GM12873 (cell line): ENCODE results near the gene C6orf163.

Experiments
- TF ChIP-seq, protein P1 (sequence below): IDR thresholded peaks from 2 replicates; pipeline ENCODE4 v1.5.1; 2012; ENCODE audit warnings: low read depth, mild to moderate bottlenecking, moderate library complexity, low read length, control low read depth; ENCODE audit not compliant: insufficient read depth; ENCODE audit errors: missing control alignments

The C6orf163 gene

GRCh38 chr6:87382861-87383260, 38.2 kb downstream of the C6orf163 start:
- TF ChIP-seq, protein P1, sequence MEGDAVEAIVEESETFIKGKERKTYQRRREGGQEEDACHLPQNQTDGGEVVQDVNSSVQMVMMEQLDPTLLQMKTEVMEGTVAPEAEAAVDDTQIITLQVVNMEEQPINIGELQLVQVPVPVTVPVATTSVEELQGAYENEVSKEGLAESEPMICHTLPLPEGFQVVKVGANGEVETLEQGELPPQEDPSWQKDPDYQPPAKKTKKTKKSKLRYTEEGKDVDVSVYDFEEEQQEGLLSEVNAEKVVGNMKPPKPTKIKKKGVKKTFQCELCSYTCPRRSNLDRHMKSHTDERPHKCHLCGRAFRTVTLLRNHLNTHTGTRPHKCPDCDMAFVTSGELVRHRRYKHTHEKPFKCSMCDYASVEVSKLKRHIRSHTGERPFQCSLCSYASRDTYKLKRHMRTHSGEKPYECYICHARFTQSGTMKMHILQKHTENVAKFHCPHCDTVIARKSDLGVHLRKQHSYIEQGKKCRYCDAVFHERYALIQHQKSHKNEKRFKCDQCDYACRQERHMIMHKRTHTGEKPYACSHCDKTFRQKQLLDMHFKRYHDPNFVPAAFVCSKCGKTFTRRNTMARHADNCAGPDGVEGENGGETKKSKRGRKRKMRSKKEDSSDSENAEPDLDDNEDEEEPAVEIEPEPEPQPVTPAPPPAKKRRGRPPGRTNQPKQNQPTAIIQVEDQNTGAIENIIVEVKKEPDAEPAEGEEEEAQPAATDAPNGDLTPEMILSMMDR, result no peak

GRCh38 chr6:87384038-87384437, 39.4 kb downstream of the C6orf163 start:
- TF ChIP-seq, protein P1, result no peak

DNA sequence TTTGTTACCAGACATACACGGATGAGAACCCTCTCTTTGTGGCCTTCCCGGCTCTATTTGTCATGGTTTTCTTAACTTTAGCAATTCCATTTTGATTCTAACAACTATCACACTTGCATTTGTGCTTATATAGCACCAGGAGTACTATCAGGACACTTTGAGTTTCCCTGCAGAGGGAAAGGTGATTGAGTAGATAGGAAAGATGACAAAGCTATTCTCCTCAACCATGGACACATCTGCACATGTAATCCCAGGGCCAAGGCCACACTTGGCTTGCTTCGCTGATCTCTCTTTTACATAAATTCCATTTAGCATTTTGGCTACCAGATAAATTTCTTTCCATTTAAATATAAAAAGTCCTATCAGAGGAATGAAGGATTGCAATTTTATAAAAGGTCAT, 39.8 kb downstream of the C6orf163 start:
- TF ChIP-seq, protein P1, result no peak

DNA sequence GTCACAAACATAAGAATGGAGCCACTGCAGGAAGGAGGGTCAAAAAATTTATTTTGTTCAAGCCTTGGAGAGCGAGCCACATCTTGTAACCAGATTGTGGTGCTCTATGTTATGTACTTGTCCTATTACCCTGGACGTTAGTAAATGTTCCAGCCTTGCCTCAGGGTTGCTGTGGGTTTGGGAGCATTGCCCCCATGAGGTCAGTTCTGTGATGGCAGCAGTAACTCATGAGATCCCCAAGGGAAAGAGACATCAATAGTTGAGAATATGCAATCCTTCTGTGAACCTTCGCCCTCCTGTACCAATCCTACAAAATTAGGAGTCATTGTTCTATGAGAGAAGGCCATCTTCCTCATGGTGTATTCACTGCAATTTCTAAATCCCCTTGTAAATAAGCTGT, 46.7 kb downstream of the C6orf163 start:
- TF ChIP-seq, protein P1, result peak; percentile 57

- TF ChIP-seq, protein P1, result peak; percentile 61
Observed at GRCh38 chr6:87393026-87393622, 48.5 kb downstream of the C6orf163 start.

- TF ChIP-seq, protein P1, result no peak
Observed at GRCh38 chr6:87395431-87395830, 50.8 kb downstream of the C6orf163 start.

DNA sequence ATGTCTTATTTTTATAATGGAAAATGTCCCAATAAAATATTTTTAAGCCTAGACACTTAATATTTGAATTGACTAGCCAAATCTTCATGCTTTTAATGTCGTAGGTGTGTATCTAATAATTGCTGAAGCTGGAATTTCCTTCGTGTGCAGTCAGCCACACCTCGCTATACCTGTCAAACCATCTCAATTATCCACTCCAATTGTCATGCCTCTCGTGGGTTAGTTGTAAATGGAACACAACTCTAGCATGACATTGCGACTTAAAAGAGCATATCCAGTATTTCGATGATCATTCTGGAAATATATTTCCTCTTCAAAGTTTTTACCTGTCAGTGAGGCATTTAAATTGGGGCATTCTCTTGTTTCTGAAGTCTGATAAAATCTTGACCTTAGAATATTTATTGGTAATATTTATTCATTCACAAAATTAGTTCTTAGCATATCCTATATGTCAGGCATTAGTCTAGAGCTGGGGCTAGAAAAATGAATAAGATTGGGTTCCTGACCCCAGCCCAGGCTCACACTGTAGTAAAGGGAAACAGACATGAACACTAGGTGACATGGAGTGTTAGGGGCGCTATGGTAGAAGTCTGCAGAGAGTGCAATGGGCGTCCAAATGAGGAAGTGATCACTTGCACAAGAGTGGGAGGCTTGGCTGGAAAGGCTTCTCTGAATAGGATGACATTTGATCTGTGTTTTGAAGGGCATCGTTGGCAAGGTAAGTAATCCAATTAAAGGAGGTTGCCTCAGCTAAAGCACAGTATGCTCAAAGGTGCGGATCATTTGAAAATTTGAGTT, 52.2 kb downstream of the C6orf163 start:
- TF ChIP-seq, protein P1, result peak; percentile 11
